Activated naive CD4-positive, alpha-beta T cell treated with anti-CD3 and anti-CD28 coated beads, Interleukin-2, amount 10 ng/mL, durations not matched to agents 7 days and 5 days (primary cell): ENCODE results near the gene ZMIZ1.

Experiments used
- CTCF ChIA-PET: fragments of 350-600 bp; sonication (Branson Sonifier 250); formaldehyde crosslinking; loops from one replicate; lab custom pipeline; 2021; ENCODE audit warnings: antibody characterized with exemption; lab: Charles Lee
- DNase-seq: peaks from one replicate; pipeline ENCODE4 v3.0.0-alpha.2; 2020
- H3K27ac Mint-ChIP-seq: one replicate; pipeline ENCODE4 v1.8.0; 2021; ENCODE audit warnings: mild to moderate bottlenecking, moderate library complexity, mixed read lengths
- H3K27me3 Mint-ChIP-seq: one replicate; pipeline ENCODE4 v1.8.0; 2021; ENCODE audit warnings: mild to moderate bottlenecking, mixed read lengths
- H3K36me3 Mint-ChIP-seq: one replicate; pipeline ENCODE4 v1.8.0; 2021; ENCODE audit warnings: mixed read lengths
- H3K4me1 Mint-ChIP-seq: one replicate; pipeline ENCODE4 v1.8.0; 2021; ENCODE audit warnings: mixed read lengths
- H3K4me3 Mint-ChIP-seq: one replicate; pipeline ENCODE4 v1.8.0; 2021; ENCODE audit warnings: mild to moderate bottlenecking, moderate library complexity, mixed read lengths
- H3K9me3 Mint-ChIP-seq: one replicate; pipeline ENCODE4 v1.8.0; 2021; ENCODE audit warnings: mixed read lengths

ZMIZ1 gene

DNA sequence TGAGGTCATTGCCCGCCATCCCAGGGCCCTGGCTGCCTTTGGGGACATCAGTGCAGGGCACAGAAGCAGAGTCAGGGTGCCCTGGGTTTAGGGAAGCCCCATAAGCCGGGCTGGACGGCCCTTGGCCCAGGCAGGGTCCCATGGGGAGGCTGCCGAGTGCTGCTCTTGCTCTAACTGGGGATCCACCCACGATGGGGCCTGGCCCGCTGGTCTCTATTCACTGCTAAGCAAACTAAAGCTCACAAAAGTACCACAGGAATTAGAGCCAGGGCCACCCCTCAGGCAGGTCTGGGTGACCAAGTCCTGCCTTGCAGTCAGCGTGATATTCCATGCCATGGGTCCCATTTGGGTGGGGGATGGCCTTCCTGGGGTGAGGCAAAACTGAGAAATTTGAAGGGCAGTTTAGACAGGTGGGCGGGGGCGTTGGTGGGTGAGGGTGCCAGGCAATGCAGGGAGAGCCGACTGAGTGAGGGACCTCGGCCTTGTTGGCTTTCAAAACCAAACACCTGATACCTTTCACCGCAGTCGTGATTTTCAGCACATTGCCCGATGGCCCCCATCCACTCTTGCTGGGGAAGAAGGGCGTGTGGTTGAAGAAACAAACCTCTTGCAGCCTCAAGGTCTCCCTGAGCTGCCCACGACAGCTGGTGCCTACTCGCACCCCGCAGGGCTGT, 185.7 kb downstream of the ZMIZ1 start:
- peaks cover 19% of the 10 kb centered on the region for H3K4me1 Mint-ChIP-seq
- no peak for DNase-seq
- no peak overlapping the region for H3K4me3 Mint-ChIP-seq
- H3K27ac Mint-ChIP-seq = no peak overlapping the region
- no peaks in the 10 kb centered on the region for H3K27me3 Mint-ChIP-seq
- H3K36me3 Mint-ChIP-seq = peaks cover 2% of the 10 kb centered on the region
- no peaks in the 10 kb centered on the region for H3K9me3 Mint-ChIP-seq
- CTCF ChIA-PET = no interaction called here

DNA sequence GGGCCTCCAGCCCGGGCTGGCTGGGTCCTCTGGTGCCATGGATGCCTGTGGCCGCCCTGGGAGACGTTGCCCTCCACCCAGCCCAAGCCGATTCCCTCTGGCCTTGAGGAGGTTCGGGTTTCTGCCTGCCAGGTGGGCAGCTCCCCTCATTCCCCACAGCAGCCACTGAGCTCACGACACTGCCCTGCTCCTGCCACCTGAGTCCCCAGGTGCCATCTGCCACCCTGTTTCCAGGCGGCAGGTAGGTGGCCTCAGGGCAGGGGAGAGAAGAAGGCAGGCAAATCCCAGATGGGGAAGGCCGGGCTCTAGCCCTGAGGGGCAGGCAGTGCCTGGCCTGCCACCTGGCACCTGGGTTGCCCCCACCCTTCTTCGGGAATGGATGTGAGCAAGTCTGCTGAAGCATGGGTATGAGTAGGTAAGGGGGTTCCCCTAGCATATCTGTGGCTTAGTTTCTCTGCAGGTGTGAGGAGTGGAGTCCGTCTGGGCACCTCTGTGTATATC, 186.3 kb downstream of the ZMIZ1 start:
- peaks cover 2% of the 10 kb centered on the region for H3K36me3 Mint-ChIP-seq
- H3K4me3 Mint-ChIP-seq = no peak overlapping the region

DNA sequence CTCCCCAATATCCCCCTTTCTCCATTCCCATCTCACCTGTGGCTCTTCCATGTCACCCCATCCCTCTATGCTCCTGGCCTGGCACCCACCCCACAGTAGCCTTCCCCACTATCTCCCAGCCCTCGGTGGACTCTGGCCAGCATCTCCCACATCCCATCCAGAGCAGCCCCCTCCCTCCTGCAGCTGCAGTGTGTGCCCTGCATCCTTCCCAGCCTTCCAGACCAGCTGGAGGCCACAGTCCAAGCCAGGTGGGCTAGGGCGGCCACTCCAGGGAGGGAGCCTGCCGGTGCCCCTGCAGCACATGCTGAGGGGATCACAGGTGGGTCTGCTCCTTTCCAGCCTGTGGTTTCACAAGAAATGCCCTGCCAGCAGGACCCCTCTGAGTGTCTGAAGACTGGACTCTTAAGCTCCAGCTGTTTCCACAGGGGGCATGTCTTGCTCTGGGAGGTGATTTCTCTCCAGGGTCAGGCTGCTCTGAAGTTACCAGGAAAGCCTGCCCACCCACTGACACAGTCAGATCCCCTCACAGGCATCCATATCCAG, 187.6 kb downstream of the ZMIZ1 start:
- peaks cover 2% of the 10 kb centered on the region for H3K36me3 Mint-ChIP-seq
- no peak overlapping the region for H3K27ac Mint-ChIP-seq
- H3K4me1 Mint-ChIP-seq = peaks cover 4% of the 10 kb centered on the region
- H3K4me3 Mint-ChIP-seq = no peak overlapping the region
- H3K9me3 Mint-ChIP-seq = no peaks in the 10 kb centered on the region
- CTCF ChIA-PET = no interaction called here
- H3K27me3 Mint-ChIP-seq = no peaks in the 10 kb centered on the region
- DNase-seq = no peak

More for the DNA sequence above, 186.3 kb downstream of the ZMIZ1 start:
- Mint-ChIP-seq H3K9me3 (no peaks in the 10 kb centered on the region), H3K27me3 (no peaks in the 10 kb centered on the region), H3K27ac (no peak overlapping the region), H3K4me1 (peaks cover 15% of the 10 kb centered on the region)
- no peak for DNase-seq
- CTCF ChIA-PET = no interaction called here

DNA sequence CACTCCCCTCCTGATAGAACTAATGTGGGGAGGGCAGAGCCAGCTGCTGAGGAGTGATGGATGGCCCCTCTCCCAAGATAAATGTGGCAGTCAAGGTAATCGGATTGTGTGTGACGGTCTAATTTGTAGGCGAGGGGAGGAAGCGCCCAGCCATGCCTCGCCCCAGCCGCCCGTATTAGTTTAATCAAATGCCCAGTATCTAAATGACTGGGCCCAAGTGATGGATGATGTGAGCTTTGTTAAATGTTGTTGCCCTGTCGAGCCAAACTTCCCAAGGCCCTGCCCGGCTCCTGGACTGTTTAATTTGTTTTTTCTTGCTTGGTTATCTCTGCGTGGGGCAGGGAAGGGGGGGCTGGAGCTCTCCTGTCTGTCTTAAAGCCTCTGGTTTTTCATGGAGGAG, 190.1 kb downstream of the ZMIZ1 start:
- CTCF ChIA-PET = interaction anchor here (1.0 kb wide), 1 partner anchor 9 kb away, joined by 3 read pairs; no protein-coding TSS in a partner anchor
- H3K9me3 Mint-ChIP-seq = no peaks in the 10 kb centered on the region
- peaks cover 2% of the 10 kb centered on the region for H3K4me1 Mint-ChIP-seq
- no peaks in the 10 kb centered on the region for H3K27me3 Mint-ChIP-seq
- no peak for DNase-seq
- no peaks in the 10 kb centered on the region for H3K36me3 Mint-ChIP-seq
- no peak overlapping the region for H3K4me3 Mint-ChIP-seq
- no peak overlapping the region for H3K27ac Mint-ChIP-seq

DNA sequence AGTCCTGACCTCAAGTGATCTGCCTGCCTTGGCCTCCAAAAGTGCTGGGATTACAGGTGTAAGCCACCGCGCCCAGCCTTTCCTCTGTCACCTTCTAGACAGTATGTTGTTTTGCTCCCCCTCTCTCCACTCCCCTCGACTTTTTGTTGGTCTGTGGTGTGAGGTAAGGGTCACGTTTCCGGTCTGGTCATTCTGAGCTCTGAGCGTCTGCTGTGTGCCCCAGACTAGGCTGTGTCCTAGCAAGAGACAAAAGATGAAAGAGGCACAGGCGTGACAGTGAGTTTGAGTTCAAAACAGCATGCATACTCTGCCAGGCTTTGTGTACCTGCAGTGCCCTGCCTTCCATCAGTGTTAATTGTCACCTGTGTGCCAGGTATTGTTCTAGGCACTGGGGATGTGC, 191.1 kb downstream of the ZMIZ1 start:
- no peaks in the 10 kb centered on the region for H3K9me3 Mint-ChIP-seq
- DNase-seq = no peak
- CTCF ChIA-PET = no interaction called here
- H3K36me3 Mint-ChIP-seq = no peaks in the 10 kb centered on the region
- no peak overlapping the region for H3K27ac Mint-ChIP-seq
- H3K4me1 Mint-ChIP-seq = peaks cover 2% of the 10 kb centered on the region
- no peaks in the 10 kb centered on the region for H3K27me3 Mint-ChIP-seq
- H3K4me3 Mint-ChIP-seq = no peak overlapping the region

DNA sequence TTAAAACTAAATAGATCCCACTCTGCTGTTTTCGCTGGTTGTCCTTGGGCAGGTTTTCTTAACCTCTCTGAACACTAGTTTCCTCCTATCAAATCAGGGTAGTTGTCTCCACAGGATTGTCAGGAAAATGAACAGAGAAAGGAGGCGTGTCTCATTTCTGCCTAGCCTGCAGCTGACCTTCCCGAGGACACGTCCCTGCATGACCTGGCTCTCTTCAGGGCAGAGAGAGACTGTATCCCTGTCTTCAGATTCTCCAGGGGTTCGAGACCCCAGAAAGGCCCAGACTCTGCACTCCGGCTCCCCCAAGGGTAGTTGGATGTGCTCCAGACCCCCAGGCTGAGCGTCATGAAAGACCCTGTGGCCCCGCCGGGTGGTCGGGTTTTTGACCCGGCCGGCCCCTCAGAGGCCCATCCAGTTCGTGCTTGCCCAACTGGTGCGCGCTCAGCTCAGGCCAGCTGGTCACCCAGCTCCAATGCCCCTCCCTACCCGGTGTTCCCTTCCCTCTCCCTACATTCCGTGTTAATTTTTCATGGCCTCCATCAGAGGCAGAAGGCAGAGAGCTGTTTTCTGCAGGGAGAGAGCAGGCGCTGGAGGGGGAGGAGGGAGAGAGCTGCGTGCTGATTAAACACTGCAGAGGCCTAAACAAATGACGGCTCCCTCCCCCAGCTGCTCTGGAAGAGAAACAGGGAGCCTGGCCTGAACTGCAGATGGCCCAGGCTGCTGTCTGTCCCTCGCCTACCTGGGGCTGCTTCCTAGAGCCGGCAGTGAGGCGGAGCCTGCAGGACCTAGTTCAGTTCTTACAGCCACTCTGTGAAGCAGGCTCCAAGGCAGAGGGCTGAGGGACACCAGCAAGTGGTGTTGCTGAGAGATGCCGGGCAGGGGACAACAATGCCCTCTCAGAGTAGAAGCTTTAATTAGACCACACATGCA, 192.3 kb downstream of the ZMIZ1 start:
- CTCF ChIA-PET = interaction anchor here (1.0 to 1.4 kb wide), 2 partner anchors 11 to 87 kb away, joined by 3 read pairs; partner anchors contain the start of gene PPIF
- no peaks in the 10 kb centered on the region for H3K36me3 Mint-ChIP-seq
- peaks cover 6% of the 10 kb centered on the region for H3K4me1 Mint-ChIP-seq
- no peak for DNase-seq
- no peaks in the 10 kb centered on the region for H3K9me3 Mint-ChIP-seq
- H3K4me3 Mint-ChIP-seq = no peak overlapping the region
- no peaks in the 10 kb centered on the region for H3K27me3 Mint-ChIP-seq
- no peak overlapping the region for H3K27ac Mint-ChIP-seq

DNA sequence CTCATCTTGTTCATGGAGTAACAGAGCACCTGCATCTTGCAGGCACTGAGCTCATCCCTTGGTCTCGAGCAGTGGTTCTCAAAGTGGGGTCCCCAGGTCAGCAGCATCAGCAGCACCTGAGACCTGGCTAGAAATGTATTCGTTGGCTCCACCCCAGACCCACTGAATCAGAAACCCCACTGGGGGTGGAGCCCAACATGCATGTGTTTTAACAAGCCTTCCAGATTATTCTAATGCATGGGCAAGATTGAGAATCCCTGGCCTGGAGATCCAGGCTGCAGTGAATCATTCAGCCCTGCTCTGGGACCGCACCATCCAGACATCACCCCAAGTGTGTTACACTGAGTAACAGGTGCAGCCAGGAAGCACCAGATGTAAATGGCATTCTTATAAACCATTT, 193.4 kb downstream of the ZMIZ1 start:
- Mint-ChIP-seq H3K4me1 (peaks cover 11% of the 10 kb centered on the region), H3K36me3 (no peaks in the 10 kb centered on the region), H3K27ac (no peak overlapping the region), H3K27me3 (no peaks in the 10 kb centered on the region), H3K9me3 (no peaks in the 10 kb centered on the region), H3K4me3 (no peak overlapping the region)
- CTCF ChIA-PET = interaction anchor here (1.0 to 1.4 kb wide), 2 partner anchors 10 to 86 kb away, joined by 3 read pairs; partner anchors contain the start of gene PPIF
- no peak for DNase-seq

DNA sequence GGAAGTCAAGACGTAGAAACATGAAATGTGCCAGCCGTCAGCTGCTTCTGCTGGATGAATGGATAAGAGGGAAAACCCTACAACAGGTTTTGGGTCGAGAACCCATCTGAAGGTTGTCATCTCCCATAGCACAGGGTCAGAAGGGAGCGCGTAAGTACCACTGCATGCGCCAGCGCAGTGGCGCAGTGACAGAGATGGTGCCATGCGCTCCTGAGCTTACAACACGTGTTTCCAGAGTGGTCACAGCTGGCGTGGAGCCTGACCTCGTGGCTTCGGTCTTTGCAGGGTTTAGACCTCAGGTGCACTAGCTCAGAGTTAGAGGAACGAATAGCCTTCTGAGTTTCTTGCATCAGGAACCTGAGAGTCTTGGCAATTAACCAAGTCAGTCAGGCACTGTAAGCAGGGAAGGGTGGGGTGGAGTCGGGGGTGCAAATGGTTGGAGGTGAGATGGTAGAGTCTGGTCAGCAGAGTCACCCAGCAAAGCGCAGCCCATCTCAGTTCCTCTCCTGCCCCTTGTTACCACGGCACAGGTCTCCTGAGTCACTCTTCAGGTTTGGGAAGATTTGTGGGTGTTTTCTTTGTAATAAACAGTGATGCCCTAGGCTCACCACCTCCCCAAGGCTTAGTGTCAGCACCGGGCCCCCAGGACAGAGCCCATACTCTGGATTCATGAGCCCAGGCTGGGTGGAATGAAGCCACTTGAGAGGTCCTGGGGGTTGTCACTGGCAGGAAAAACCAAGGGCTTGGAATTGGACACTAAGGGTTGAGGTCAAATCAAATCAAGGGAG, 194.4 kb downstream of the ZMIZ1 start:
- H3K4me3 Mint-ChIP-seq = no peak overlapping the region
- DNase-seq = no peak
- H3K27ac Mint-ChIP-seq = no peak overlapping the region
- CTCF ChIA-PET = interaction anchor here (1.2 kb wide), 1 partner anchor 28 kb away, joined by 3 read pairs; no protein-coding TSS in a partner anchor
- no peaks in the 10 kb centered on the region for H3K9me3 Mint-ChIP-seq
- H3K4me1 Mint-ChIP-seq = peaks cover 11% of the 10 kb centered on the region
- no peaks in the 10 kb centered on the region for H3K36me3 Mint-ChIP-seq
- no peaks in the 10 kb centered on the region for H3K27me3 Mint-ChIP-seq

DNA sequence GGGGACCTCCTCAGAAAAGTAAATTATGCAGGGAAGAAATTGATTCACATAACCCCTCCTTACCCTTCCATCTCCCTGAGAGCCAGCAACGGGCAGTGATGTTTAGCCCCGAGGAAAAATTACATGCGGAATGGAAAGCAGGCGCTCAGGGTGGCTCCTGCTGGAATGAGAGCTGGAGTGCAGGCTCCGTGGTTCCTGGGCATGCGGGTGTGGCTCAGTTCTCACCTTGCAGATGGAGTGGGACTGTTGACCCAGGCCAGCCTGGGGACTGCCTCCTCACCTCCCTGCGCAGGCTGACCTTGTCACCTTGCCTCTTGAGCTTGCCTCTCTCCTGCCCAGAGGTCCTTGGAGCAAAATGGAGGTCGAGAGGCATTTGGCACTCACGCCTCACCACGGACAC, 195.2 kb downstream of the ZMIZ1 start:
- H3K27ac Mint-ChIP-seq = no peak overlapping the region
- H3K27me3 Mint-ChIP-seq = no peaks in the 10 kb centered on the region
- no peak overlapping the region for H3K4me3 Mint-ChIP-seq
- no peaks in the 10 kb centered on the region for H3K9me3 Mint-ChIP-seq
- no peak for DNase-seq
- no peaks in the 10 kb centered on the region for H3K36me3 Mint-ChIP-seq
- peaks cover 16% of the 10 kb centered on the region for H3K4me1 Mint-ChIP-seq
- CTCF ChIA-PET = interaction anchor here (1.2 kb wide), 1 partner anchor 29 kb away, joined by 3 read pairs; no protein-coding TSS in a partner anchor

DNA sequence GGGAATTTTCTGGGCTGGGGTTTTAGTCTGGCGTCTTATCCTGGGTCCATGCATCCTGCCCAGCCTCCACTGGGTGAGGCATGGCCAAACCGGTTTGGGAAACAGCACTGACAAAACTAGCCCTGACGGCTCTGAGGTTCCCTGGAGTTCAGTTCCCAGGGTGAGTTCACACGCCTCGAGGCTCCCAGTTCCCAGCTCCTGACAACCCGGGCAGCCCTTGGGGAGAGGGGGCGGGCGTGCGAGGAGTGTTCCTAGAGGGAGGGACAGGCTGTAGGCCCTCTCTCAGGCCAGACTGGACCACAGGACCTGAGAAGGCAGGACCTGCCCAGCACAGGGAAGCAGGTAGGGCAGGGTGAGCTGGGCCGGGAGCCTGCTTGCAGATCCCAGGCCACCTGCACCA, 196.2 kb downstream of the ZMIZ1 start:
- Mint-ChIP-seq H3K4me1 (peaks cover 15% of the 10 kb centered on the region), H3K36me3 (no peaks in the 10 kb centered on the region), H3K27ac (no peak overlapping the region), H3K9me3 (no peaks in the 10 kb centered on the region), H3K27me3 (no peaks in the 10 kb centered on the region), H3K4me3 (no peak overlapping the region)
- no peak for DNase-seq
- CTCF ChIA-PET = no interaction called here

DNA sequence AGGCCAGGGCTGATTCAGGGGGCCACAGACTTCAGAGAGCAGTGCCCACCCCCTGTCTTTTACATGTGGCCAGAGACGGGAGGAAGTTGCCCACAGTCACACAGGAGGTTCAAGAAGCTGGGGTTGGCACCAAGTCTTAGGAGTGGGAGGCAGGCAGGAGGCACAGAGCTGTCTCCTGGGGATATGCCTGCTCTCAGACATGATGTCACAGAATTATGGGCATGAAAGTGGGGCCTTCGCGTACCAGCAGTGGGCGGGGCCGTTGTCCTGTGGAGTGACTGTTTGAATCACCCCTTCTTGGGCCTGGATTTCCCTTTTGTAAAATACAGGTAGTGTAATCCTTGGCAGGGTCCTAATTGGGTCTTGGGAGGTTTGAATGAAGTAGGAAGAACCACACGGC, 197.3 kb downstream of the ZMIZ1 start:
- Mint-ChIP-seq H3K27me3 (no peaks in the 10 kb centered on the region), H3K4me3 (no peak overlapping the region), H3K36me3 (no peaks in the 10 kb centered on the region), H3K27ac (no peak overlapping the region), H3K4me1 (peaks cover 14% of the 10 kb centered on the region), H3K9me3 (no peaks in the 10 kb centered on the region)
- CTCF ChIA-PET = interaction anchor here (1.0 to 1.3 kb wide), 2 partner anchors 17 to 20 kb away, joined by 3 to 4 read pairs; no protein-coding TSS in a partner anchor
- no peak for DNase-seq

DNA sequence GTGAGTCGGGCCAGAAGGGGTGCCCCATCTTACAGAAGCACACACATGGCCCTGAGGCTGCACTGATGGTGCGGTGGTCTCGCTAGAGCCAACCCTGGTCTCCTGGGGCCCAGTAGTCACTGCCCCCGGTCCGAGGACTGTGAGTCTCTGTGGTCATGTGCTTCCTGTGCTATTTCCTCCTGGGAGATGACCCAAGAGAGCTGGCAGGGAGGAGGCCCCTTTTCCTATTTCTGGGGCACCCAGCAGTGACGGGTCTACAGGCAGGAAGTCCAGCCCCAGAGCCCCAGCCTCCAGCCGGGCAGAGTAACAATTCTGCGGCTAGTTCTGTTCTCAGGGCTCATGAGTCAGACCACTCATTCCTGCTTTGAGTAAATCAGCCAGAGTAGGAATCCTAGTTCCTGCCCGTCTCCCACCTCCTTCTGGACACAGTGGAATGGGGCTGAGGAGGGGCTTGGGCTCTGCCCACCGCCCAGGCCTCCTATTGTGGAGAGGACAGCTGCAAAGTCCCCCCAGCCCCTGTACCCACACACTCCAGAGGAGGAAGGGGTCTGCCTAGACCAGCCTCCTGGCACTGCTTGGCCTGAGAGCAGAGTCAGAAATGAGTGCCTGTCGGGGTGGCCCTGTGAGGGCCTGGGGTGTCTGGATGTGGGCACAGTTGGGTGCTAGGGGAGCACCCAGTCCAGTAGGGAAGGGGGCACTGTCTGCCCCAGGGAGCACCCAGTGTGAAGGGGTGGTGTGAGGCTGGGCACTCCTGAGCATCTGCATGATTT, 198.0 kb downstream of the ZMIZ1 start:
- Mint-ChIP-seq H3K27ac (no peak overlapping the region), H3K4me3 (no peak overlapping the region), H3K4me1 (peaks cover 14% of the 10 kb centered on the region), H3K27me3 (no peaks in the 10 kb centered on the region), H3K9me3 (no peaks in the 10 kb centered on the region), H3K36me3 (no peaks in the 10 kb centered on the region)
- CTCF ChIA-PET = interaction anchor here (0.7 to 1.8 kb wide), 5 partner anchors 18 to 71 kb away, joined by 3 to 8 read pairs (median 3); no protein-coding TSS in a partner anchor
- no peak for DNase-seq

DNA sequence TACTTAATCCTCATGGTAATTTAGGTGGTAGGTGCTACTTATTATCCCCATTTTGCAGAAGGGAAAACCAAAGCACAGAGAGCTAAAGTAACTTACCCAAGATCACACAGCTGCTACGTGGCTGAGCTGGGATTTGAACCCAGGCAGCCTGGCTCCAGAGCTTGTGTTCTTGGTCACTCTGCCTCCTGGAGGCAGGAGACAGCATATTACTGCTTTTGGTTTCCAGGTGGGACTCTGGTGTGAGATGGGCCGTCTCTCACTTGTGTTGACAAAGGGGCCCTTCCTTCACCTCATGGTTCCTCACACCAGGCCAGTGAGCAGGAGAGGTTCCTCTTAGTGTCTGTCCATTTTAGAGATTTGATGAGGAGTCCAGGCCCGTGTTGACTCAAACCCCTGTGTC, 198.7 kb downstream of the ZMIZ1 start:
- Mint-ChIP-seq H3K9me3 (no peaks in the 10 kb centered on the region), H3K36me3 (no peaks in the 10 kb centered on the region), H3K4me3 (no peak overlapping the region), H3K27me3 (no peaks in the 10 kb centered on the region), H3K27ac (no peak overlapping the region), H3K4me1 (peaks cover 14% of the 10 kb centered on the region)
- DNase-seq = no peak
- CTCF ChIA-PET = interaction anchor here (0.7 to 1.8 kb wide), 3 partner anchors 18 to 72 kb away, joined by 3 to 8 read pairs (median 3); no protein-coding TSS in a partner anchor
